Upper lobe of left lung (tissue), 6 donors: ENCODE data around the gene OR1F1. TPM values are rescaled to one million over a fixed set of nuclear protein-coding genes. Genes with fewer than 3 reads are reported as not detected.

ENCODE experiments used
- ATAC-seq, 2 donors: fragments of 200-7000 bp; cut with Tn5 transposase; one replicate each; pipeline ENCODE4 v1.9.1; 2022; ENCODE audit warnings: mild to moderate bottlenecking in 2 of 2, moderate library complexity in 2 of 2; ENCODE audit not compliant: low FRiP score in 2 of 2
- DNase-seq, 2 donors: peaks; one replicate each; pipeline ENCODE4 v3.0.0-alpha.2; 2019 to 2020
- H3K27ac ChIP-seq, 4 donors: fragments of 200-600 bp; sonication (generic); one replicate each; pipeline ENCODE4 v1.5.1; 2016 to 2019
- H3K27me3 ChIP-seq, 4 donors: fragments of 200-600 bp; sonication (generic); one replicate each; pipeline ENCODE4 v1.5.1; 2017 to 2019
- H3K36me3 ChIP-seq, 4 donors: fragments of 200-600 bp; sonication (generic); one replicate each; pipeline ENCODE4 v1.5.1; 2016 to 2019
- H3K4me1 ChIP-seq, 4 donors: fragments of 200-600 bp; sonication (generic); one replicate each; pipeline ENCODE4 v1.5.1; 2018 to 2019
- H3K4me3 ChIP-seq, 4 donors: fragments of 200-600 bp; sonication (generic); one replicate each; pipeline ENCODE4 v1.5.1; 2017 to 2019; ENCODE audit warnings: mild to moderate bottlenecking in 2 of 4, moderate library complexity in 1 of 4
- H3K9me3 ChIP-seq, 4 donors: fragments of 200-600 bp; sonication (generic); one replicate each; pipeline ENCODE4 v1.5.1; 2018 to 2019
- CTCF ChIP-seq, 6 experiments: fragments of 450-650 bp in 4 of 6; fragments of 200-600 bp in 2 of 6; sonication (generic) in 2 of 6; IDR thresholded peaks; one replicate each; pipeline ENCODE4 v1.5.1; 2016 to 2019; ENCODE audit warnings: antibody characterized with exemption in 6 of 6
- EP300 ChIP-seq, 4 donors: sonication (generic); formaldehyde crosslinking; IDR thresholded peaks; one replicate each; pipeline ENCODE4 v1.5.1; 2017; ENCODE audit warnings: antibody characterized with exemption in 4 of 4, control low read depth in 2 of 4
- POLR2A ChIP-seq, 4 donors: fragments of 450-650 bp; IDR thresholded peaks; one replicate each; pipeline ENCODE4 v1.5.1; 2016 to 2017; ENCODE audit warnings: antibody characterized with exemption in 4 of 4, mild to moderate bottlenecking in 2 of 4
- POLR2AphosphoS5 ChIP-seq, 2 donors: sonication (generic); formaldehyde crosslinking; IDR thresholded peaks; one replicate each; pipeline ENCODE4 v1.5.1; 2017; ENCODE audit warnings: antibody characterized with exemption in 2 of 2
- WGBS, 2 donors: methylation state at CpG; one replicate each; pipeline ENCODE4 v1.1.5; 2017 to 2018; 5-methylcytosine and 5-hydroxymethylcytosine counted together
- total RNA-seq, 6 donors: library from RNA; depleted of rRNA in 4 of 6; stranded (reverse); fragments of >200 nt in 4 of 6; gene quantifications; one replicate each; pipeline versions ENCODE4 v1.1.0 to v1.2.1, GENCODE V29; 2016 to 2021
- donor health status: DM: no; HTN: no; CAD: no; lungs with moderate emphysema.
- donor health status: DM: no; HTN: yes; CAD: no; lungs with severe emphysema.

Gene OR1F1
- total RNA-seq, 6 donors from 2014 or later, result not detected

GRCh38 chr16:3155181-3155580, 32.8 kb upstream of the OR1F1 start:
- no peak for DNase-seq
- TF ChIP-seq POLR2A (IDR thresholded peaks at IDR 0.05) (no peak), POLR2AphosphoS5 (IDR thresholded peaks at IDR 0.05) (no peak), EP300 (IDR thresholded peaks at IDR 0.05) (no peak), CTCF (IDR thresholded peaks at IDR 0.05) (no peak)
- Histone ChIP-seq H3K4me1 (peaks cover 24 to 50% (median 34%) of the 10 kb centered on the region in 4 donors), H3K9me3 (no peaks in the 10 kb centered on the region), H3K27me3 (no peaks in the 10 kb centered on the region), H3K4me3 (no peak overlapping the region), H3K36me3 (no peaks in the 10 kb centered on the region), H3K27ac (no peak overlapping the region)
- ATAC-seq, result no peak
- WGBS, 2 donors, result 87 to 96% methylated on average over 2 of the region's 2 CpGs

GRCh38 chr16:3155972-3156371, 32.0 kb upstream of the OR1F1 start:
- no peak for ATAC-seq
- Histone ChIP-seq H3K4me3 (no peak overlapping the region), H3K27me3 (no peaks in the 10 kb centered on the region), H3K4me1 (peaks cover 20 to 47% (median 30%) of the 10 kb centered on the region in 4 donors), H3K27ac (no peak overlapping the region), H3K9me3 (no peaks in the 10 kb centered on the region), H3K36me3 (no peaks in the 10 kb centered on the region)
- TF ChIP-seq POLR2AphosphoS5 (IDR thresholded peaks at IDR 0.05), result no peak
- TF ChIP-seq POLR2A (IDR thresholded peaks at IDR 0.05), result no peak
- TF ChIP-seq EP300 (IDR thresholded peaks at IDR 0.05), result no peak
- no peak for TF ChIP-seq CTCF (IDR thresholded peaks at IDR 0.05)
- DNase-seq, result no peak
- WGBS, 2 donors, result 90 to 95% methylated on average over 3 of the region's 3 CpGs

GRCh38 chr16:3157229-3158025, 30.6 kb upstream of the OR1F1 start:
- Histone ChIP-seq H3K9me3 (no peaks in the 10 kb centered on the region), H3K4me1 (peaks cover 6 to 32% (median 17%) of the 10 kb centered on the region in 4 donors), H3K27me3 (no peaks in the 10 kb centered on the region), H3K4me3 (peak overlapping the region; percentile 42 to 71 (median 66)), H3K27ac (peak overlapping the region; percentile 84 to 90 (median 89)), H3K36me3 (no peaks in the 10 kb centered on the region)
- TF ChIP-seq EP300 (IDR thresholded peaks at IDR 0.05), result no peak
- no peak for TF ChIP-seq CTCF (IDR thresholded peaks at IDR 0.05)
- TF ChIP-seq POLR2AphosphoS5 (IDR thresholded peaks at IDR 0.05), result no peak
- no peak for TF ChIP-seq POLR2A (IDR thresholded peaks at IDR 0.05)
- ATAC-seq, result peak; percentile 44 to 48
- WGBS, 2 donors, result 2 to 3% methylated on average over 23 to 30 of the region's 59 CpGs
- DNase-seq, result peak; percentile 66 to 89

- H3K9me3 ChIP-seq, result no peaks in the 10 kb centered on the region
- H3K36me3 ChIP-seq, result no peaks in the 10 kb centered on the region
- peaks cover 3 to 27% (median 14%) of the 10 kb centered on the region in 4 donors for H3K4me1 ChIP-seq
- no peaks in the 10 kb centered on the region for H3K27me3 ChIP-seq
- H3K4me3 ChIP-seq, result peak overlapping the region; percentile 42 to 71 (median 66)
- H3K27ac ChIP-seq, result peak overlapping the region; percentile 84 to 90 (median 89)
- ATAC-seq, result peak; percentile 5 to 45
- DNase-seq, result no peak
- 1% methylated on average over 17 to 20 of the region's 27 CpGs for WGBS, 2 donors
- TF ChIP-seq EP300 (IDR thresholded peaks at IDR 0.05), result no peak
- TF ChIP-seq POLR2A (IDR thresholded peaks at IDR 0.05), result no peak
- TF ChIP-seq CTCF (IDR thresholded peaks at IDR 0.05), result no peak
- TF ChIP-seq POLR2AphosphoS5 (IDR thresholded peaks at IDR 0.05), result no peak
These were observed 29.9 kb upstream of the OR1F1 start for GRCh38 chr16:3158026-3158509.
